Measurements from ENCODE around the gene TMEM272. TPM values are rescaled to one million over a fixed set of nuclear protein-coding genes. Genes with fewer than 3 reads are reported as not detected.

TMEM272 gene
- total RNA-seq = not detected

- Mint-ChIP-seq H3K36me3 (no peaks in the 10 kb centered on the region), H3K4me1 (ENCODE audit: low read depth in 2 of 2) (peaks cover 11 to 12% of the 10 kb centered on the region in 2 donors), H3K27ac (no peak within 1 kb of the TSS), H3K4me3 (peak within 1 kb of the TSS; percentile 16), H3K9me3 (no peaks in the 10 kb centered on the region), H3K27me3 (peaks cover 12 to 26% of the 10 kb centered on the region in 2 donors)
- ATAC-seq = peak; percentile 48 to 77
- DNase-seq (ENCODE audit: low spot score) = no peak
Observed at GRCh38 chr13:51844862-51845573, at the start of gene TMEM272. Gene TMEM272 (minus strand): TSS chr13:51845177. CDS start chr13:51838530, 6,647 bp downstream.

GRCh38 chr13:51894239-51894638 is 49.3 kb upstream of the TMEM272 start:
- no peaks in the 10 kb centered on the region for H3K4me1 Mint-ChIP-seq (ENCODE audit: low read depth in 2 of 2)
- H3K27ac Mint-ChIP-seq = no peak overlapping the region
- no peaks in the 10 kb centered on the region for H3K36me3 Mint-ChIP-seq
- peaks cover 9 to 22% of the 10 kb centered on the region in 2 donors for H3K27me3 Mint-ChIP-seq
- no peak for ATAC-seq
- H3K9me3 Mint-ChIP-seq = no peaks in the 10 kb centered on the region
- DNase-seq (ENCODE audit: low spot score) = no peak
- no peak overlapping the region for H3K4me3 Mint-ChIP-seq

- ATAC-seq = no peak
- Mint-ChIP-seq H3K4me1 (ENCODE audit: low read depth in 2 of 2) (no peaks in the 10 kb centered on the region), H3K36me3 (no peaks in the 10 kb centered on the region), H3K4me3 (no peak overlapping the region), H3K9me3 (no peaks in the 10 kb centered on the region), H3K27me3 (peaks cover 9 to 19% of the 10 kb centered on the region in 2 donors), H3K27ac (no peak overlapping the region)
- no peak for DNase-seq (ENCODE audit: low spot score)
Observed at GRCh38 chr13:51892657-51893056, 47.7 kb upstream of the TMEM272 start.

- no peaks in the 10 kb centered on the region for H3K36me3 Mint-ChIP-seq
- DNase-seq (ENCODE audit: low spot score) (no peak), ATAC-seq (no peak)
- no peaks in the 10 kb centered on the region for H3K9me3 Mint-ChIP-seq
- H3K27ac Mint-ChIP-seq = no peak overlapping the region
- no peaks in the 10 kb centered on the region for H3K4me1 Mint-ChIP-seq (ENCODE audit: low read depth in 2 of 2)
- H3K27me3 Mint-ChIP-seq = peaks cover 0 to 7% of the 10 kb centered on the region in 2 donors
- no peak overlapping the region for H3K4me3 Mint-ChIP-seq
Observed at GRCh38 chr13:51887468-51887867, 42.5 kb upstream of the TMEM272 start.

- Mint-ChIP-seq H3K27ac (no peak overlapping the region), H3K4me3 (no peak overlapping the region), H3K36me3 (peaks cover 4% of the 10 kb centered on the region), H3K4me1 (ENCODE audit: low read depth in 2 of 2) (no peaks in the 10 kb centered on the region), H3K9me3 (no peaks in the 10 kb centered on the region), H3K27me3 (peaks cover 0 to 2% of the 10 kb centered on the region in 2 donors)
- no peak for DNase-seq (ENCODE audit: low spot score)
- ATAC-seq = no peak
Observed at GRCh38 chr13:51885651-51886050, 40.7 kb upstream of the TMEM272 start.

- Mint-ChIP-seq H3K4me3 (no peak overlapping the region), H3K27me3 (peaks cover 0 to 3% of the 10 kb centered on the region in 2 donors), H3K27ac (no peak overlapping the region), H3K9me3 (no peaks in the 10 kb centered on the region), H3K36me3 (peaks cover 4% of the 10 kb centered on the region), H3K4me1 (ENCODE audit: low read depth in 2 of 2) (no peaks in the 10 kb centered on the region)
- DNase-seq (ENCODE audit: low spot score) (no peak), ATAC-seq (no peak)
Observed at GRCh38 chr13:51883226-51883600, 38.2 kb upstream of the TMEM272 start.

- ATAC-seq (peak in 1 of 2 donors; percentile 38), DNase-seq (ENCODE audit: low spot score) (no peak)
- H3K36me3 Mint-ChIP-seq = peaks cover 4% of the 10 kb centered on the region
- H3K27ac Mint-ChIP-seq = no peak overlapping the region
- peaks cover 0 to 3% of the 10 kb centered on the region in 2 donors for H3K27me3 Mint-ChIP-seq
- no peaks in the 10 kb centered on the region for H3K4me1 Mint-ChIP-seq (ENCODE audit: low read depth in 2 of 2)
- H3K9me3 Mint-ChIP-seq = no peaks in the 10 kb centered on the region
- no peak overlapping the region for H3K4me3 Mint-ChIP-seq
Observed at GRCh38 chr13:51882570-51883225, 37.7 kb upstream of the TMEM272 start.

GRCh38 chr13:51881296-51881695 is 36.3 kb upstream of the TMEM272 start:
- DNase-seq (ENCODE audit: low spot score) = no peak
- H3K4me3 Mint-ChIP-seq = no peak overlapping the region

GRCh38 chr13:51879133-51879532 is 34.2 kb upstream of the TMEM272 start:
- H3K9me3 Mint-ChIP-seq = no peaks in the 10 kb centered on the region
- no peak overlapping the region for H3K4me3 Mint-ChIP-seq
- no peak overlapping the region for H3K27ac Mint-ChIP-seq
- H3K27me3 Mint-ChIP-seq = peaks cover 7 to 8% of the 10 kb centered on the region in 2 donors
- H3K36me3 Mint-ChIP-seq = peaks cover 4% of the 10 kb centered on the region
- no peak for DNase-seq (ENCODE audit: low spot score)
- no peak for ATAC-seq
- no peaks in the 10 kb centered on the region for H3K4me1 Mint-ChIP-seq (ENCODE audit: low read depth in 2 of 2)

More at GRCh38 chr13:51881296-51881695, 36.3 kb upstream of the TMEM272 start:
- Mint-ChIP-seq H3K27ac (no peak overlapping the region), H3K27me3 (peaks cover 2 to 3% of the 10 kb centered on the region in 2 donors), H3K9me3 (no peaks in the 10 kb centered on the region), H3K4me1 (ENCODE audit: low read depth in 2 of 2) (no peaks in the 10 kb centered on the region), H3K36me3 (peaks cover 4% of the 10 kb centered on the region)
- ATAC-seq = no peak

- Mint-ChIP-seq H3K4me3 (no peak overlapping the region), H3K4me1 (ENCODE audit: low read depth in 2 of 2) (no peaks in the 10 kb centered on the region), H3K27me3 (peaks cover 7 to 8% of the 10 kb centered on the region in 2 donors), H3K36me3 (no peaks in the 10 kb centered on the region), H3K9me3 (no peaks in the 10 kb centered on the region), H3K27ac (no peak overlapping the region)
- DNase-seq (ENCODE audit: low spot score) (no peak), ATAC-seq (no peak)
Observed at GRCh38 chr13:51874651-51875050, 29.7 kb upstream of the TMEM272 start.

GRCh38 chr13:51873837-51874236 is 28.9 kb upstream of the TMEM272 start:
- no peaks in the 10 kb centered on the region for H3K9me3 Mint-ChIP-seq
- H3K27me3 Mint-ChIP-seq = peaks cover 8 to 9% of the 10 kb centered on the region in 2 donors
- no peak for ATAC-seq

GRCh38 chr13:51873117-51873798 is 28.3 kb upstream of the TMEM272 start:
- no peak overlapping the region for H3K4me3 Mint-ChIP-seq
- no peaks in the 10 kb centered on the region for H3K9me3 Mint-ChIP-seq
- no peaks in the 10 kb centered on the region for H3K36me3 Mint-ChIP-seq
- no peak for DNase-seq (ENCODE audit: low spot score)
- peaks cover 8 to 9% of the 10 kb centered on the region in 2 donors for H3K27me3 Mint-ChIP-seq
- ATAC-seq = no peak
- no peak overlapping the region for H3K27ac Mint-ChIP-seq
- H3K4me1 Mint-ChIP-seq (ENCODE audit: low read depth in 2 of 2) = no peaks in the 10 kb centered on the region

More at GRCh38 chr13:51873837-51874236, 28.9 kb upstream of the TMEM272 start:
- H3K27ac Mint-ChIP-seq = no peak overlapping the region
- H3K4me3 Mint-ChIP-seq = no peak overlapping the region
- DNase-seq (ENCODE audit: low spot score) = no peak
- H3K4me1 Mint-ChIP-seq (ENCODE audit: low read depth in 2 of 2) = no peaks in the 10 kb centered on the region
- no peaks in the 10 kb centered on the region for H3K36me3 Mint-ChIP-seq

GRCh38 chr13:51870616-51871015 is 25.6 kb upstream of the TMEM272 start:
- Mint-ChIP-seq H3K36me3 (no peaks in the 10 kb centered on the region), H3K9me3 (no peaks in the 10 kb centered on the region), H3K4me1 (ENCODE audit: low read depth in 2 of 2) (no peaks in the 10 kb centered on the region), H3K4me3 (no peak overlapping the region), H3K27ac (no peak overlapping the region), H3K27me3 (peaks cover 0 to 5% of the 10 kb centered on the region in 2 donors)
- ATAC-seq = no peak
- no peak for DNase-seq (ENCODE audit: low spot score)

GRCh38 chr13:51869916-51870315 is 24.9 kb upstream of the TMEM272 start:
- no peaks in the 10 kb centered on the region for H3K9me3 Mint-ChIP-seq
- peaks cover 2 to 5% of the 10 kb centered on the region in 2 donors for H3K27me3 Mint-ChIP-seq
- DNase-seq (ENCODE audit: low spot score) = no peak
- ATAC-seq = no peak
- no peaks in the 10 kb centered on the region for H3K4me1 Mint-ChIP-seq (ENCODE audit: low read depth in 2 of 2)
- no peaks in the 10 kb centered on the region for H3K36me3 Mint-ChIP-seq
- H3K27ac Mint-ChIP-seq = no peak overlapping the region
- H3K4me3 Mint-ChIP-seq = no peak overlapping the region
